Naive B cell (primary cell): ENCODE results near the gene ZNF239. TPM values are rescaled to one million over a fixed set of nuclear protein-coding genes. Genes with fewer than 3 reads are reported as not detected.
A peak's percentile ranks its signal among the peaks of the same experiment; 100 is the strongest.
"Not testable (repeated sequence)": the region's sequence is repeated elsewhere in the genome, so short reads cannot be mapped to it uniquely, and the experiment has no call there.

Source experiments
- ATAC-seq, 2 donors: fragments of 150-1000 bp; cut with Tn5 transposase; 2 replicates each; pipeline ENCODE4 v1.10.0; 2021; ENCODE audit warnings: low read depth in 2 of 2, mild to moderate bottlenecking in 2 of 2, moderate library complexity in 2 of 2
- DNase-seq: peaks from one replicate; pipeline ENCODE4 v3.0.0; 2022
- H3K27ac Mint-ChIP-seq, 6 donors: one replicate each; pipeline ENCODE4 v1.8.0; 2020 to 2022; ENCODE audit warnings: mild to moderate bottlenecking in 6 of 6, mixed read lengths in 6 of 6, moderate library complexity in 5 of 6, inconsistent platforms in 2 of 6
- H3K27me3 Mint-ChIP-seq, 3 donors: one replicate each; pipeline ENCODE4 v1.8.0; 2021 to 2022; ENCODE audit warnings: mixed read lengths in 3 of 3, mild to moderate bottlenecking in 1 of 3
- H3K36me3 Mint-ChIP-seq, 2 donors: one replicate each; pipeline ENCODE4 v1.8.0; 2020 to 2022; ENCODE audit warnings: mixed read lengths in 2 of 2, inconsistent platforms in 1 of 2, mild to moderate bottlenecking in 1 of 2
- H3K4me1 Mint-ChIP-seq, 3 donors: one replicate each; pipeline ENCODE4 v1.8.0; 2020 to 2022; ENCODE audit warnings: mixed read lengths in 3 of 3, inconsistent platforms in 1 of 3, mild to moderate bottlenecking in 1 of 3, moderate library complexity in 1 of 3
- H3K4me3 Mint-ChIP-seq, 8 donors: one replicate each; pipeline ENCODE4 v1.8.0; 2020 to 2022; ENCODE audit warnings: mild to moderate bottlenecking in 8 of 8, mixed read lengths in 8 of 8, moderate library complexity in 8 of 8, inconsistent platforms in 2 of 8
- H3K9me3 Mint-ChIP-seq, 7 donors: one replicate each; pipeline ENCODE4 v1.8.0; 2020 to 2022; ENCODE audit warnings: mixed read lengths in 7 of 7, mild to moderate bottlenecking in 5 of 7, inconsistent platforms in 2 of 7, moderate library complexity in 1 of 7
- polyA plus RNA-seq, 6 donors: library from polyadenylated mRNA; unstranded; fragments of 300-500 nt; fragmentation: Illumina TruSeq; gene quantifications; one replicate each; pipeline ENCODE4 v1.2.3, GENCODE V29; 2021; ENCODE audit warnings: low read depth in 6 of 6

ZNF239 gene
- polyA plus RNA-seq: 10 to 100 TPM in 1 of 6 donors, 1 to 10 TPM in 5; 1.9 to 14.1 (median 3.0) TPM

- peaks cover 0 to 13% (median 5%) of the 10 kb centered on the region in 7 donors for H3K9me3 Mint-ChIP-seq
Observed at GRCh38 chr10:43574001-43574892, at the start of gene ZNF239. Gene ZNF239, minus strand, starts transcription at chr10:43574616. Its CDS starts 16,537 bp downstream, at chr10:43558079.

GRCh38 chr10:43623351-43623750, 48.9 kb upstream of the ZNF239 start:
- Mint-ChIP-seq H3K9me3 (peaks cover 0 to 27% (median 16%) of the 10 kb centered on the region in 7 donors), H3K27ac (peak overlapping the region in 1 of 6 donors; percentile 38), H3K36me3 (no peaks in the 10 kb centered on the region), H3K4me1 (peaks cover 0 to 8% (median 6%) of the 10 kb centered on the region in 3 donors), H3K4me3 (peak overlapping the region in 6 of 8 donors; percentile 1 to 37 (median 28)), H3K27me3 (peaks cover 0 to 1% (median under 1%) of the 10 kb centered on the region in 3 donors)
- no peak for ATAC-seq
- DNase-seq: no peak

More at GRCh38 chr10:43574001-43574892, at the start of gene ZNF239:
- Mint-ChIP-seq H3K4me1 (peaks cover 32 to 50% (median 42%) of the 10 kb centered on the region in 3 donors), H3K27me3 (no peaks in the 10 kb centered on the region), H3K36me3 (peaks cover 8 to 14% of the 10 kb centered on the region in 2 donors), H3K4me3 (peak within 1 kb of the TSS; percentile 87 to 97 (median 92)), H3K27ac (peak within 1 kb of the TSS; percentile 61 to 97 (median 91))
- peak; percentile 79 for DNase-seq
- peak; percentile 90 to 94 for ATAC-seq

GRCh38 chr10:43622038-43622437, 47.6 kb upstream of the ZNF239 start:
- H3K4me1 Mint-ChIP-seq: peaks cover 0 to 8% (median 6%) of the 10 kb centered on the region in 3 donors
- H3K36me3 Mint-ChIP-seq: peaks cover 5 to 6% of the 10 kb centered on the region in 2 donors
- ATAC-seq (no peak), DNase-seq (no peak)
- peak overlapping the region in 1 of 6 donors; percentile 74 for H3K27ac Mint-ChIP-seq
- peaks cover 0 to 37% (median 23%) of the 10 kb centered on the region in 7 donors for H3K9me3 Mint-ChIP-seq
- H3K27me3 Mint-ChIP-seq: no peaks in the 10 kb centered on the region
- no peak overlapping the region for H3K4me3 Mint-ChIP-seq

GRCh38 chr10:43619368-43619767, 45.0 kb upstream of the ZNF239 start:
- DNase-seq (no peak), ATAC-seq (no peak)
- Mint-ChIP-seq H3K4me1 (peaks cover 0 to 8% (median 6%) of the 10 kb centered on the region in 3 donors), H3K36me3 (peaks cover 30 to 32% of the 10 kb centered on the region in 2 donors), H3K27me3 (no peaks in the 10 kb centered on the region), H3K4me3 (no peak overlapping the region), H3K27ac (no peak overlapping the region), H3K9me3 (peaks cover 11 to 61% (median 45%) of the 10 kb centered on the region in 7 donors)

- H3K9me3 Mint-ChIP-seq: peaks cover 11 to 51% (median 48%) of the 10 kb centered on the region in 7 donors
- H3K27me3 Mint-ChIP-seq: no peaks in the 10 kb centered on the region
- no peak overlapping the region for H3K4me3 Mint-ChIP-seq
- no peak overlapping the region for H3K27ac Mint-ChIP-seq
- peaks cover 42 to 45% of the 10 kb centered on the region in 2 donors for H3K36me3 Mint-ChIP-seq
- no peak for ATAC-seq
- no peaks in the 10 kb centered on the region for H3K4me1 Mint-ChIP-seq
- DNase-seq: no peak
Observed at GRCh38 chr10:43616697-43617370, 42.4 kb upstream of the ZNF239 start.

GRCh38 chr10:43610636-43611035, 36.2 kb upstream of the ZNF239 start:
- DNase-seq: no peak
- Mint-ChIP-seq H3K27ac (peak overlapping the region in 2 of 6 donors; percentile 23 to 49), H3K27me3 (no peaks in the 10 kb centered on the region), H3K9me3 (peaks cover 4 to 15% (median 10%) of the 10 kb centered on the region in 7 donors), H3K36me3 (peaks cover 49 to 52% of the 10 kb centered on the region in 2 donors), H3K4me1 (peaks cover 11 to 27% (median 22%) of the 10 kb centered on the region in 3 donors), H3K4me3 (peak overlapping the region in 1 of 8 donors; percentile 82)
- ATAC-seq: no peak

GRCh38 chr10:43607199-43607573, 32.8 kb upstream of the ZNF239 start:
- Mint-ChIP-seq H3K27ac (peak overlapping the region in 5 of 6 donors; percentile 20 to 82 (median 40)), H3K4me1 (peaks cover 11 to 30% (median 23%) of the 10 kb centered on the region in 3 donors)

GRCh38 chr10:43606323-43607198, 32.1 kb upstream of the ZNF239 start, which contains the start of gene ZNF485:
Gene ZNF485, plus strand, starts transcription at chr10:43606438. Its CDS starts 613 bp downstream, at chr10:43607051.
- Mint-ChIP-seq H3K27me3 (peaks cover 0 to 8% (median 6%) of the 10 kb centered on the region in 3 donors), H3K4me1 (peaks cover 11 to 30% (median 23%) of the 10 kb centered on the region in 3 donors), H3K36me3 (peaks cover 26 to 31% of the 10 kb centered on the region in 2 donors), H3K9me3 (peaks cover 0 to 4% (median 0%) of the 10 kb centered on the region in 7 donors), H3K27ac (peak within 1 kb of the TSS; percentile 20 to 89 (median 68)), H3K4me3 (peak within 1 kb of the TSS; percentile 82 to 93 (median 88))
- ATAC-seq (peak; percentile 97 to 98), DNase-seq (peak; percentile 55)

More at GRCh38 chr10:43607199-43607573, 32.8 kb upstream of the ZNF239 start:
- peak overlapping the region; percentile 82 to 93 (median 88) for H3K4me3 Mint-ChIP-seq
- peaks cover 0 to 3% (median 2%) of the 10 kb centered on the region in 3 donors for H3K27me3 Mint-ChIP-seq
- H3K9me3 Mint-ChIP-seq: peaks cover 0 to 4% (median 0%) of the 10 kb centered on the region in 7 donors
- peaks cover 26 to 31% of the 10 kb centered on the region in 2 donors for H3K36me3 Mint-ChIP-seq
- ATAC-seq: no peak
- no peak for DNase-seq

- peak in 1 of 2 donors; percentile 7 for ATAC-seq
- Mint-ChIP-seq H3K4me1 (peaks cover 11 to 30% (median 23%) of the 10 kb centered on the region in 3 donors), H3K27me3 (peaks cover 0 to 8% (median 6%) of the 10 kb centered on the region in 3 donors), H3K9me3 (peaks cover 0 to 4% (median 0%) of the 10 kb centered on the region in 7 donors), H3K4me3 (peak overlapping the region; percentile 82 to 93 (median 88)), H3K36me3 (peaks cover 22 to 31% of the 10 kb centered on the region in 2 donors), H3K27ac (peak overlapping the region in 4 of 6 donors; percentile 12 to 89 (median 70))
- no peak for DNase-seq
Observed at GRCh38 chr10:43605850-43606322, 31.5 kb upstream of the ZNF239 start.

GRCh38 chr10:43601576-43601975, 27.2 kb upstream of the ZNF239 start:
- not testable (repeated sequence) for H3K36me3 Mint-ChIP-seq, ATAC-seq, H3K27ac Mint-ChIP-seq, H3K9me3 Mint-ChIP-seq, DNase-seq, H3K27me3 Mint-ChIP-seq
- Mint-ChIP-seq H3K4me1 (peaks cover 5 to 11% (median 10%) of the 10 kb centered on the region in 3 donors), H3K4me3 (peak overlapping the region in 2 of 8 donors; percentile 17 to 39)

GRCh38 chr10:43599333-43599732, 24.9 kb upstream of the ZNF239 start:
- H3K27me3 Mint-ChIP-seq: peaks cover 0 to 8% (median 6%) of the 10 kb centered on the region in 3 donors
- ATAC-seq: no peak
- H3K9me3 Mint-ChIP-seq: peaks cover 0 to 3% (median 0%) of the 10 kb centered on the region in 7 donors
- no peak overlapping the region for H3K4me3 Mint-ChIP-seq
- DNase-seq: no peak
- peak overlapping the region in 1 of 6 donors; percentile 42 for H3K27ac Mint-ChIP-seq
- H3K36me3 Mint-ChIP-seq: peaks cover 0 to 7% of the 10 kb centered on the region in 2 donors
- peaks cover 19 to 23% (median 23%) of the 10 kb centered on the region in 3 donors for H3K4me1 Mint-ChIP-seq

GRCh38 chr10:43598446-43598845, 24.0 kb upstream of the ZNF239 start:
- Mint-ChIP-seq H3K36me3 (peaks cover 0 to 7% of the 10 kb centered on the region in 2 donors), H3K27ac (no peak overlapping the region), H3K27me3 (peaks cover 0 to 8% (median 6%) of the 10 kb centered on the region in 3 donors), H3K4me1 (peaks cover 19 to 29% (median 26%) of the 10 kb centered on the region in 3 donors), H3K9me3 (peaks cover 0 to 3% (median 0%) of the 10 kb centered on the region in 7 donors), H3K4me3 (no peak overlapping the region)
- DNase-seq: no peak
- ATAC-seq: no peak
